HG03175 (cell line): ENCODE measurements around the gene TAOK2.
A peak's percentile ranks its signal among the peaks of the same experiment; 100 is the strongest.

Source experiments
- ATAC-seq: cut with Tn5 transposase; IDR thresholded peaks from one replicate; pipeline ENCODE4 v1.9.1; 2021; ENCODE audit warnings: mild to moderate bottlenecking, moderate library complexity; ENCODE audit not compliant: unreplicated experiment

Gene TAOK2

DNA sequence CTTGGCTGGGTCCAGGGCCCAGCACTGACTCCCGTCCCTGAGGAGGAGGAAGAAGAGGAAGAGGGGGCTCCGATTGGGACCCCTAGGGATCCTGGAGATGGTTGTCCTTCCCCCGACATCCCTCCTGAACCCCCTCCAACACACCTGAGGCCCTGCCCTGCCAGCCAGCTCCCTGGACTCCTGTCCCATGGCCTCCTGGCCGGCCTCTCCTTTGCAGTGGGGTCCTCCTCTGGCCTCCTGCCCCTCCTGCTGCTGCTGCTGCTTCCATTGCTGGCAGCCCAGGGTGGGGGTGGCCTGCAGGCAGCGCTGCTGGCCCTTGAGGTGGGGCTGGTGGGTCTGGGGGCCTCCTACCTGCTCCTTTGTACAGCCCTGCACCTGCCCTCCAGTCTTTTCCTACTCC, 13.3 kb downstream of the TAOK2 start:
- no peak for ATAC-seq

DNA sequence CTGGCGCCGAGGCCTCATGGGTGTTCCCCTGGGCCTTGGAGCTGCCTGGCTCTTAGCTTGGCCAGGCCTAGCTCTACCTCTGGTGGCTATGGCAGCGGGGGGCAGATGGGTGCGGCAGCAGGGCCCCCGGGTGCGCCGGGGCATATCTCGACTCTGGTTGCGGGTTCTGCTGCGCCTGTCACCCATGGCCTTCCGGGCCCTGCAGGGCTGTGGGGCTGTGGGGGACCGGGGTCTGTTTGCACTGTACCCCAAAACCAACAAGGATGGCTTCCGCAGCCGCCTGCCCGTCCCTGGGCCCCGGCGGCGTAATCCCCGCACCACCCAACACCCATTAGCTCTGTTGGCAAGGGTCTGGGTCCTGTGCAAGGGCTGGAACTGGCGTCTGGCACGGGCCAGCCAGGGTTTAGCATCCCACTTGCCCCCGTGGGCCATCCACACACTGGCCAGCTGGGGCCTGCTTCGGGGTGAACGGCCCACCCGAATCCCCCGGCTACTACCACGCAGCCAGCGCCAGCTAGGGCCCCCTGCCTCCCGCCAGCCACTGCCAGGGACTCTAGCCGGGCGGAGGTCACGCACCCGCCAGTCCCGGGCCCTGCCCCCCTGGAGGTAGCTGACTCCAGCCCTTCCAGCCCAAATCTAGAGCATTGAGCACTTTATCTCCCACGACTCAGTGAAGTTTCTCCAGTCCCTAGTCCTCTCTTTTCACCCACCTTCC, 13.9 kb downstream of the TAOK2 start:
- no peak for ATAC-seq

GRCh38 chr16:29988346-29989075, 14.8 kb downstream of the TAOK2 start:
- ATAC-seq = no peak

DNA sequence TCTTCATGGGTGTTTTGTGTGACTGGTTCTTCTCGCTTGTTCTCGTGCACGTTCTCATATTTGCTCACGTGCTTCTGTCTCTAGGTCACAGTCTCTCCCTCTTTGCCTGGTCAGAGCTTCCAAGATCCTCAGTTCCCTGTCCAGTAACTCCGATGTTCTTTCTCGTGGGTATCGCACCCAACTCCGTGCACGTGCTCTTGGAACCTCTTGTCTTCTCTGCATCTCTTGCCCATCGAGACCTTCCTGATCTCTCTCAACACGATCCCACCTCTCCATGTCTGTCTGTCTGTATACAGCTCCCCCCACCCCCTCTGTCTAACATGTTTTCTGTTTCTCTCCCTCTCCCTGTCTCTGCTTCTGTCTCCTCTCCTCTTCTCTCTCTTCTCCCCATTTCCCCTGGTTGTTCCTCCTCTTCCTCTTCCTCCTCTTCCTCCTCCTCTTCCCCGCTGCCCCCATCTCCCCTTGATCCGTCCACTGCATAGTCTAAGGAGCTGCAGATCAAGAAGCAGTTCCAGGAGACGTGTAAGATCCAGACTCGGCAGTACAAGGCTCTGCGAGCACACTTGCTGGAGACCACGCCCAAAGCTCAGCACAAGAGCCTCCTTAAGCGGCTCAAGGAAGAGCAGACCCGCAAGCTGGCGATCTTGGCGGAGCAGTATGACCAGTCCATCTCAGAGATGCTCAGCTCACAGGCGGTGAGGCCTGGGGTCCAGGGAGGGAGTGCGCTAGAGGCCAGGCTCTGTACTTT, 15.6 kb downstream of the TAOK2 start:
- no peak for ATAC-seq

DNA sequence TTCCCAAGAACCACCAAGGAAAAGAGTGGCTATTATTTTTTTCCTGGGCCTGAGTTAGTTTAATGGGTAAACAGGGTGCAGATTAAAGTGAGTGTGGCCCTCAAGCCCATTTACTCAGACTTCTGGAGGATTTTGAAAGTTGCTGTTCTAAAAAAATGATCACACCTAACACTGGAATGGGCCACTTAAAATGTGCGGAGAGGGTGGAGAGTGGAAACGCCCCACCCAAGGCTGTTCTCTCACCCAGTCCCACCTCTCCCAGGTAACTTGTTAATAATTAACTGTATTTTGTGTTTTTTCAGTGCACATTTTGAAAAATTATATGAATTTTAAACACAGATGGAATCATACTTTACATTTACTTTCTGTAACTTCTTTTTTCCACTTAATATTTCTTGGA, 16.4 kb downstream of the TAOK2 start:
- no peak for ATAC-seq

- no peak for ATAC-seq
Measured at GRCh38 chr16:29990883-29991570, 17.4 kb downstream of the TAOK2 start.

DNA sequence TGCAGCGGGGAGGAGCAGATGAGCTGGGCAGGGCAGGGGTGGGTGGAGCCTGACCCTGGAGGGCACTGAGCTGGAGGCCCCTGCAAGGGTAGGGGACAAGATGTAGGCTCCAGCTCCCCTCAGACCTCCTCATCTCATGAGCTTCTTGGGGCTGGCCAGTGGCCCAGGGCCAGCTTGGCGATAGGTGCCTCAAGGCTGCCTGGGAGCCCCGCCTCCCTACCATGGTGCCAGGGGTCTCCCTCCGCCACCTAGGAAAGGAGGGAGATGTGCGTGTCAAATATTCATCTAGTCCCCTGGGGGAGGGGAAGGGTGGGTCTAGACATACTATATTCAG, 17.9 kb downstream of the TAOK2 start:
- ATAC-seq = no peak

DNA sequence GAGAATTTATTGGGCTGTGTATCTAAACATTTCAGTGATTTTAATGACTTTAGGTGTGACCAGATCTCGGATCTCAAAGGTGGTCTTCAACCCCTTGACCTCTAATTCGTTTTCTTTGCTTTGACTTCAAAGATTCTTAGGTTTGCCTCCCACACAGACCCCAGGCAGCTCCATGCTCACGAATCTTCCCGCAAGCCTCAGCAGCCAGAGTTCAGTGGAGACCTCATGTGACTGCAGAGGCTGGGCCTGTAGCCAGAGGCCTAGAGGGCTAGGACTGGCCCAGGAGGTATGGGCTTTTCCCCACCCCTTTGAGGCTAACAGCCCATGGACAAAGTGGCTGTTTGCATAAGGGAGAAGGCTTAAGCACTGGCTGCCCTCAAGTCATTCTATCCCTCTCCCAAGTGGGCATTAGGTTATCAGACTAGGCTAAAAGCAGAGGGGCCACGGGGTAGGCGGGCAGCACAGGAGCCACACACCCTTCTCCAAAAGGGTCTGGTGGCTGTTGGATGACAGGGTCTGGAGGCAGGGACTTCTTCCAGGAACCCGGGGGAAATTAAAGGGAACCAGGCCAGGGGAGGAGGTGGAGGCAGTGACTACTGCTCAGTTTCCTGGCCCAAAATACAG, 18.8 kb downstream of the TAOK2 start:
- no peak for ATAC-seq

GRCh38 chr16:29993191-29993902, 19.7 kb downstream of the TAOK2 start:
- no peak for ATAC-seq

DNA sequence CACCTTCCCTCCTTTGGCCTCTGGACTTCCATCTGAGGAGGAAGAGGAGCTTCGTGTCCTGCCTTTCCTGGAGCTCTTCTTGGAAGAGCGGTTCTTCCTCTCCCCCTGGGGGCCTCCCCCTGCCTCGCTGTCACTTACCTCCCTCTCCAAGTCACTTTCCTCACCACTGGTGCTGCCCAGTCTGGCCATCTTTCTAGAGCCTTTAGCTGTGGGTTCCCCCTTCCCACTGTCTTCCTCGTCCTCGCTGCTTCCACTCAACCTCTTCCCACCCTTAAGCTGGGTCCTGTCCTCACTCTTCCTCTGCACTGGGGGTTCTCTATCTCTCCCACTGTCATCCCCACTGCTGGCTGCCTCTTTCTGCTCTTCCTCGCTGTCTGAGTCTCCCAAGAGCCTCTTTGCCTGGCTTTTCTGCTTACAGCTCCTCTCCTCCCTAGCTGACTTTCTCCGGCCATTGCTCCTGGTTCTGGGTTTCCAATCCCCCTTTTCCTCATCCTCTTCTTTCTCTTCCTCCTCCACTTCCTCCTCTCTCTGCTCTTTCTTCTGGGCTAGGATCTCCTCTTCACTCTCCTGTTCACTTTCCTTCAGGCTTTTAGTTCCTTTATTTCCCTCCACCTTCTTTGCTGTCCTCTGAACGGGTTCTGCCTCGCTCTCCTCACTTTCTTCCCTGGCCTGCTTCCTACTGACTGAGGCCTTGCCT, 20.4 kb downstream of the TAOK2 start:
- no peak for ATAC-seq

DNA sequence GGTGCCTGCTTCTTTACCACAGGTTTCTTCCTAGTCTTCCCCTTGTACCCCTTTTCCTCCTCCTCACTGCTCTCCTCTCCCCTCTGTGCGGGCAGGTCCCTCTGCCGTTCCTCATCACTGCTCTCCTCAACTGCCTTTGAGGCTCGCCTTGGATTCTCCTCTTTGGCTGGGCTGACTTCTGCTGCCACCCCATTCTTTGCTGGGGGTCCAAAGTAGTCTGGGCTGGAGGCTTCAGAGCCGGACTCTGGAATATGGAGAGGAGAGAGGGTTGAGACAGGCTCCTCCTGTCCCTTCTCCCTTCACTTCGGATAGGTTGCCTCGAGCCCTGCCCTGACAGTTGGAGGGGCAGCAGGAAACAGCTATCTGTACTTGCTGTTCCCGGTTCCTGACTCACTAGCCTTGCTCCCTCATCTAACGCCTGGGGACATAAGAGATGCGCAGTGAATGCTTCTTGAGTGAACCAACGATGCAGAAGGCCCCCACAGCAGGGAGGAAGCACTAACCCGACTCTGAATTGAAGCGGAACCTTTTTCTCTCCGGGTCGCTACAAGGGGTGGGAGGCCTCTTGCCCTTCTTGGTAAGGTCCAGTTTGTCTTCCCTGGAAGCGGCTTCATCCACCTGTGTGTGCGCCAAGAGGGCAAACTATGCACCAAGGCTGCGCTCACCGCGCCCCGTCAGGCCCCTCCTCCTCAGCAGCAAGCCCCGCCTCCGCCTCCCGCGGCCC, 21.1 kb downstream of the TAOK2 start:
- ATAC-seq = peak; percentile 31

DNA sequence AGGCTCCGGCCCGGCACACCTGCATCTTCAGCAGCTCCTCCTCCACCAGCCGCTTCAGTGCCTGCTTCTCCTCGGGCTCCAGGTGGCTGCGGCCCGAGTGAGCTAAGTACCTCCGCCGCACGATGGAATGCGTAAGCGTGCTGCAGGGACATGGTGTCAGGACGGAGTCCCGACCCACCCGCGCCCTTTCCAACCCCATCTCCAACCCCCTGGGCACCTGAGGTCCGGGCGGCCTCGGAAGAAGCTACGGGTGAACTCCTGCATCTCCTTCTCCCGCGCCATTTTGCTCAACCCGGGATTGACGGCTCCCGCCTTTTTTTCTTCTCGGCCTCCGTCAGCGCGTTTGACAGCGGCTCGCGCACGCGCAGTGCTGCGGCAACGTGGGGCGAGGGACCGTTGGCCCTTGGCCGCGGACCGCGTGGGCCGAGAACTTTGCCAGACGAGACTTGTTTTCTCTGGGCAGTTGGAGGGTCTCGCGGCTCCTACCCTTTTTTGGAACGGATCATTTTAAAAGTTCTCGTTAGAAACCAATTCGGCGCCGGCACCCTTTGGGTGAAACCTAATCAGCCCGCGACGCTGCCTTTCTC, 21.7 kb downstream of the TAOK2 start, which contains the start of gene HIRIP3:
Gene HIRIP3 (minus strand): TSS at position 294 of the 587 bp plus-strand sequence. CDS start 12 bp downstream, at position 282.
- ATAC-seq = peak; percentile 58

DNA sequence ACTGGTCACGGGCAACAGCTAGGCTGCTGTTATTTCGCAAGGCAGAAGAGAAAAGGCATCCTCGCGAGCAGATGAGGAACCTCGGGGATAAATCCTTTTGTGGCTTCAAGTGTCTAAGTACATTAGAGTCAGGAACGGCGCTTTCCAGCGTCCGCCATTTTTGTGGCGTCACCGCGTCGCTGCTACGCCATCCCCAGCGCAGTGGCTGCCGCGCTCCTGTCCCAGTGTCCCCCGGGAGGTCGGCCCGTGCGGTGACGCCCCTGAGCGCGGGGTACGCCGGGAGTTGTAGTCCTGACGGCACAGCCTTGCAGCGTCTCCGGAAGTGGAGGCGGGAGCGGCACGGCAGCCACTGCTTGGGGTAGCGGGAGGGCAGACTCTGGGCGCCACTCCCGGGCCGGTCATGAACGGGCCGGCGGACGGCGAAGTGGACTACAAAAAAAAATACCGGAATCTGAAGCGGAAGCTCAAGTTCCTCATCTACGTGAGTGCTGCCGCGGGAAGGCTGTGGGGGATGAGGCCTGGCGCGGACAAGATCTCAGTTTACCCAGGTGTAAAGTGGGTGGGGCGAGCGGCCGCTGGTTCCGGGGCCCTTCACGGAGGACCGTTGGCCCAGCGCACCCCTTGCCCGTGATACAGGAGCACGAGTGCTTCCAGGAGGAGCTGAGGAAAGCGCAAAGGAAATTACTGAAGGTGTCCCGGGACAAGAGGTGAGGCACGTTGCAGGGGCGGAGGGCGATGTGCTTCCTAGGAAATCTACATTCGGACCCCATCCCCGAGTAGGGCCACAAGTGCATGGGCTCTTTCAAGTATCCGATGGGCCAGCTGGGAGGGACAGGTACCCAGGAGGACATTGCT, 22.5 kb downstream of the TAOK2 start, which contains the start of gene INO80E:
Gene INO80E (plus strand): TSS at position 331 of the 855 bp plus-strand sequence. CDS start 70 bp downstream, at position 401.
- ATAC-seq = peak; percentile 95

- ATAC-seq = no peak
Measured at GRCh38 chr16:29996766-29997250, 23.1 kb downstream of the TAOK2 start.

DNA sequence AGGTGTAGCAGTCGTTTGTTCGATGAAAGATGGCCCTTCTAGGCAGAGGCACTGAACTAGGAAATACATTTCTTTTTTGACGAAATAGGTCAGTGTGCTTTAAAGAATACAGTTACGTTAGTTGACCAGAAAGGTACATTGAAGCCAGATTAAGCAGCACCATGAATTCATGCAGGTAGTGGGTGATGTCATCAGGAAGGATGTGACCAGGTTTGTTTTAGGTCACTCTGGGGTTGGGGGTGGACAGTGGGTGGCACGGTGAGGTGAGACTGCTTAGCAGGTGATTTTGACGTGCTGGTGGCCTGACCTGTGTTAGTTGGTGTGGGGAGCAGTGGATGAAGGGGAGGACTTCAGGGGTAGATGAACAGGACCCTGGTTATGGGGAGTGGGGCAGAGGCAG, 25.9 kb downstream of the TAOK2 start:
- no peak for ATAC-seq

- no peak for ATAC-seq
Measured at GRCh38 chr16:30000735-30001631, 27.3 kb downstream of the TAOK2 start.
